Ectodermal cell (in vitro differentiated cells): Measurements from ENCODE around the gene SYNJ2.

Source experiments
- H3K27ac ChIP-seq: 2 replicates; pipeline ENCODE4 v1.7.0; 2013; ENCODE audit warnings: mild to moderate bottlenecking, low read depth, low read length; ENCODE audit not compliant: insufficient read depth, poor library complexity, severe bottlenecking
- H3K27me3 ChIP-seq: 2 replicates; pipeline ENCODE4 v1.7.0; 2013; ENCODE audit warnings: mild to moderate bottlenecking, low read length; ENCODE audit not compliant: insufficient read depth, control insufficient read depth, poor library complexity, severe bottlenecking
- H3K36me3 ChIP-seq: one replicate; pipeline ENCODE4 v1.7.0; 2013; ENCODE audit warnings: low read length; ENCODE audit not compliant: control insufficient read depth, insufficient read depth
- H3K4me1 ChIP-seq: one replicate; pipeline ENCODE4 v1.7.0; 2013; ENCODE audit warnings: low read length; ENCODE audit not compliant: control insufficient read depth, insufficient read depth
- H3K4me3 ChIP-seq: 2 replicates; pipeline ENCODE4 v1.7.0; 2013; ENCODE audit warnings: low read depth, low read length, control low read depth; ENCODE audit not compliant: insufficient read depth
- H3K9me3 ChIP-seq: 2 replicates; pipeline ENCODE4 v1.7.0; 2013; ENCODE audit warnings: mild to moderate bottlenecking, low read length, moderate library complexity; ENCODE audit not compliant: control insufficient read depth
- WGBS, 2 experiments: methylation state at CpG; one replicate each; pipeline ENCODE4 v1.1.7; 2013; ENCODE audit warnings: missing lambda C conversion rate in 2 of 2; 5-methylcytosine and 5-hydroxymethylcytosine counted together

SYNJ2 gene

GRCh38 chr6:158110986-158111385 lies 129.3 kb downstream of the SYNJ2 start:
- Histone ChIP-seq H3K27ac (no peak overlapping the region), H3K4me3 (no peak overlapping the region), H3K27me3 (no peaks in the 10 kb centered on the region), H3K9me3 (no peaks in the 10 kb centered on the region), H3K36me3 (peaks cover 11% of the 10 kb centered on the region), H3K4me1 (no peaks in the 10 kb centered on the region)
- WGBS, 2 experiments = 89 to 97% methylated on average over 5 of the region's 5 CpGs

GRCh38 chr6:158111987-158112386 lies 130.3 kb downstream of the SYNJ2 start:
- Histone ChIP-seq H3K27me3 (no peaks in the 10 kb centered on the region), H3K9me3 (no peaks in the 10 kb centered on the region), H3K36me3 (peaks cover 11% of the 10 kb centered on the region), H3K4me3 (no peak overlapping the region), H3K4me1 (no peaks in the 10 kb centered on the region), H3K27ac (no peak overlapping the region)
- 88 to 91% methylated on average over 5 of the region's 5 CpGs for WGBS, 2 experiments

- Histone ChIP-seq H3K4me3 (no peak overlapping the region), H3K27me3 (no peaks in the 10 kb centered on the region), H3K27ac (no peak overlapping the region), H3K36me3 (peaks cover 11% of the 10 kb centered on the region), H3K4me1 (no peaks in the 10 kb centered on the region), H3K9me3 (no peaks in the 10 kb centered on the region)
Measured at GRCh38 chr6:158113802-158114201, 132.1 kb downstream of the SYNJ2 start.

GRCh38 chr6:158115102-158115501 lies 133.4 kb downstream of the SYNJ2 start:
- no peaks in the 10 kb centered on the region for H3K27me3 ChIP-seq
- H3K27ac ChIP-seq = no peak overlapping the region
- no peak overlapping the region for H3K4me3 ChIP-seq
- no peaks in the 10 kb centered on the region for H3K4me1 ChIP-seq
- H3K36me3 ChIP-seq = peaks cover 11% of the 10 kb centered on the region
- 93 to 95% methylated on average over 4 of the region's 4 CpGs for WGBS, 2 experiments
- no peaks in the 10 kb centered on the region for H3K9me3 ChIP-seq

GRCh38 chr6:158115508-158115907 lies 133.8 kb downstream of the SYNJ2 start:
- Histone ChIP-seq H3K4me3 (no peak overlapping the region), H3K9me3 (no peaks in the 10 kb centered on the region), H3K4me1 (no peaks in the 10 kb centered on the region), H3K36me3 (peaks cover 11% of the 10 kb centered on the region), H3K27me3 (no peaks in the 10 kb centered on the region), H3K27ac (no peak overlapping the region)
- 92% methylated on average over 6 of the region's 6 CpGs for WGBS, 2 experiments

- H3K27ac ChIP-seq = no peak overlapping the region
- 92 to 97% methylated on average over 3 of the region's 3 CpGs for WGBS, 2 experiments
- no peaks in the 10 kb centered on the region for H3K36me3 ChIP-seq
- H3K27me3 ChIP-seq = no peaks in the 10 kb centered on the region
- no peak overlapping the region for H3K4me3 ChIP-seq
- peaks cover 4% of the 10 kb centered on the region for H3K4me1 ChIP-seq
- no peaks in the 10 kb centered on the region for H3K9me3 ChIP-seq
Measured at GRCh38 chr6:158118886-158119285, 137.2 kb downstream of the SYNJ2 start.

- H3K4me1 ChIP-seq = peaks cover 4% of the 10 kb centered on the region
- no peaks in the 10 kb centered on the region for H3K27me3 ChIP-seq
- no peak overlapping the region for H3K4me3 ChIP-seq
- H3K9me3 ChIP-seq = no peaks in the 10 kb centered on the region
- H3K27ac ChIP-seq = no peak overlapping the region
- H3K36me3 ChIP-seq = peaks cover 3% of the 10 kb centered on the region
- 50 to 73% methylated on average over 1 to 3 of the region's 3 CpGs for WGBS, 2 experiments
Measured at GRCh38 chr6:158121335-158121734, 139.7 kb downstream of the SYNJ2 start.

GRCh38 chr6:158122048-158122447 lies 140.4 kb downstream of the SYNJ2 start:
- Histone ChIP-seq H3K36me3 (peaks cover 3% of the 10 kb centered on the region), H3K4me1 (peaks cover 4% of the 10 kb centered on the region), H3K27ac (no peak overlapping the region), H3K27me3 (no peaks in the 10 kb centered on the region), H3K9me3 (no peaks in the 10 kb centered on the region), H3K4me3 (no peak overlapping the region)
- 83 to 96% methylated on average over 1 to 2 of the region's 2 CpGs for WGBS, 2 experiments

- Histone ChIP-seq H3K27ac (no peak overlapping the region), H3K4me1 (peaks cover 4% of the 10 kb centered on the region), H3K27me3 (no peaks in the 10 kb centered on the region), H3K9me3 (no peaks in the 10 kb centered on the region), H3K36me3 (peaks cover 3% of the 10 kb centered on the region), H3K4me3 (no peak overlapping the region)
- 91 to 100% methylated on average over 1 of the region's 1 CpG for WGBS, 2 experiments
Measured at GRCh38 chr6:158124288-158124687, 142.6 kb downstream of the SYNJ2 start.

- 91 to 92% methylated on average over 2 of the region's 2 CpGs for WGBS, 2 experiments
- Histone ChIP-seq H3K4me3 (no peak overlapping the region), H3K36me3 (peaks cover 3% of the 10 kb centered on the region), H3K27me3 (no peaks in the 10 kb centered on the region), H3K27ac (no peak overlapping the region), H3K9me3 (no peaks in the 10 kb centered on the region), H3K4me1 (peaks cover 4% of the 10 kb centered on the region)
Measured at GRCh38 chr6:158125271-158125670, 143.6 kb downstream of the SYNJ2 start.

GRCh38 chr6:158131926-158132325 lies 150.3 kb downstream of the SYNJ2 start:
- no peak overlapping the region for H3K4me3 ChIP-seq
- WGBS, 2 experiments = 95% methylated on average over 1 of the region's 1 CpG
- H3K36me3 ChIP-seq = no peaks in the 10 kb centered on the region
- no peaks in the 10 kb centered on the region for H3K27me3 ChIP-seq
- no peak overlapping the region for H3K27ac ChIP-seq
- no peaks in the 10 kb centered on the region for H3K4me1 ChIP-seq
- H3K9me3 ChIP-seq = no peaks in the 10 kb centered on the region
